NCI-H1417 treated with DMSO at 0.1 percent for 48 hours (cell line): Measurements from ENCODE around the gene MRPL21.

Experiments used
- DNase-seq: peaks from one replicate; lab custom pipeline; 2025; lab: John Stamatoyannopoulos, UW

The MRPL21 gene

GRCh38 chr11:68903288-68904247, at the start of gene MRPL21, which contains the start of gene IGHMBP2:
MRPL21 (minus strand) TSS chr11:68903832; CDS start chr11:68903810, 22 bp downstream.
IGHMBP2 (plus strand) TSS chr11:68903891; CDS start chr11:68903953, 62 bp downstream.
- DNase-seq: no peak

- DNase-seq: no peak
Measured at GRCh38 chr11:68950762-68951161, 47.1 kb upstream of the MRPL21 start.

GRCh38 chr11:68950270-68950669, 46.6 kb upstream of the MRPL21 start:
- no peak for DNase-seq

DNA sequence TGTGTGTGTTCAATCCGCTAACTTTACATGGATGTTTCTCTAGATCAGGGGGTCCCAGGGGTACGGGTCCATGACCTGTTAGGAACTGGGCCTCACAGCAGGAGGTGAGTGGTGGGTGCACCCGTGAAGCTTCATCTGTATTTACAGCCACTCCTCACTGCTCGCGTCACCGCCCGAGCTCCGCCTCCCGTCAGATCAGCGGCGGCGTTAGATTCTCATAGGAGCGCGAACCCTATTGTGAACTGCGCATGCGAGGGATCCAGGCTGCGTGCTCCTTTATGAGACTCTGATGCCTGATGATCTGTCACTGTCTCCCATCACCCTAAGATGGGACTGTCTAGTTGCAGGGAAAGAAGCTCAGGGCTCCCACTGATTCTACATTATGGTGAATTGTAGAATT, 45.3 kb upstream of the MRPL21 start:
- DNase-seq: no peak

DNA sequence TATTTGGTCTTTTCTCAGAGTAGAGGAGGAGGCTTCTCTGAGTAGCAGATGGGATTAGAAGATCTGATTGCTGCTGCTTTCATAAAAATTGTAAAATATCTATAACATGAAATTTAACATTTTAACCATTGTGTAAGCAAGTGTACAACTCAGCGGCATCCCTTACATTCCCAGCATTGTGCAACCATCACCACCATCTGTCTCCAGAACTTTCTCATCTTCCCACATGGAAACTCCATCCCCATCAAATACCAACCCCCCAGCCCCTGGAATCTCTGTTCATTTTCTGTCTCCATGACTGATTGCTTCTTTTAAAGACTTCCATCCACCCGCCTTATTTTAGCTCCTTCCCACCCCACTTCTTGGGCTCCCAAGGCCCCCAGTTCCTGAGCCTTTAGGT, 44.9 kb upstream of the MRPL21 start:
- no peak for DNase-seq

GRCh38 chr11:68947151-68947550, 43.5 kb upstream of the MRPL21 start:
- DNase-seq: no peak

- DNase-seq: no peak
Measured at GRCh38 chr11:68946416-68947090, 42.9 kb upstream of the MRPL21 start.

GRCh38 chr11:68942751-68943271, 39.2 kb upstream of the MRPL21 start:
- DNase-seq: no peak

DNA sequence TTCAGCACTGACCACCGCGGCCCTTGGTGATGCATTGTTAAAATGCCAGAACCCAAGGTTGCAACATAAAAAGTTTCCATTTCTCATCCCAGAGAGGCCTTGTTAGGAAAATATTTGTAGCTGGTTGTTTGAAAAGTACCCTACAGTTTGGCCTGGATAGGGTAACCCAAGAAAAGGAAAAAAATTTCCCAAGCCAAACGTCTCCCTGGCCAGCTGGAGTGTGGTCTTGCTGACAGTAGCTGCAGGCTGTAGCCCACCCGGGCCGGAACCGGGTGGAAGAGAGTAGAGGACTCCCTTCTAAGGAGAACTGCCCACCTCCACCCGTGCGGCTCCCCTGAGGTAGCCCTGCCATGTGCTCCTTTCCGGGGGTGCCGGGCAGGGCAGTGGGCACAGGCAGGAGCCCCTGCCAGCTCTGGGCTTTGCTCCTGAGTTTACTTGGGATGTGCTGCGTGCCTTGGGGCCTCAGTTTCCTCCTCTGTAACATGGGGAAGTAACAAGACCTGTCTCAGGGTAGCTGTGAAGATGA, 38.5 kb upstream of the MRPL21 start:
- DNase-seq: no peak

GRCh38 chr11:68941324-68942094, 37.9 kb upstream of the MRPL21 start:
- DNase-seq: no peak

GRCh38 chr11:68940651-68941323, 37.2 kb upstream of the MRPL21 start:
- no peak for DNase-seq

GRCh38 chr11:68939583-68940555, 36.2 kb upstream of the MRPL21 start:
- no peak for DNase-seq

GRCh38 chr11:68938816-68939582, 35.4 kb upstream of the MRPL21 start:
- no peak for DNase-seq

GRCh38 chr11:68938088-68938487, 34.5 kb upstream of the MRPL21 start:
- DNase-seq: no peak

DNA sequence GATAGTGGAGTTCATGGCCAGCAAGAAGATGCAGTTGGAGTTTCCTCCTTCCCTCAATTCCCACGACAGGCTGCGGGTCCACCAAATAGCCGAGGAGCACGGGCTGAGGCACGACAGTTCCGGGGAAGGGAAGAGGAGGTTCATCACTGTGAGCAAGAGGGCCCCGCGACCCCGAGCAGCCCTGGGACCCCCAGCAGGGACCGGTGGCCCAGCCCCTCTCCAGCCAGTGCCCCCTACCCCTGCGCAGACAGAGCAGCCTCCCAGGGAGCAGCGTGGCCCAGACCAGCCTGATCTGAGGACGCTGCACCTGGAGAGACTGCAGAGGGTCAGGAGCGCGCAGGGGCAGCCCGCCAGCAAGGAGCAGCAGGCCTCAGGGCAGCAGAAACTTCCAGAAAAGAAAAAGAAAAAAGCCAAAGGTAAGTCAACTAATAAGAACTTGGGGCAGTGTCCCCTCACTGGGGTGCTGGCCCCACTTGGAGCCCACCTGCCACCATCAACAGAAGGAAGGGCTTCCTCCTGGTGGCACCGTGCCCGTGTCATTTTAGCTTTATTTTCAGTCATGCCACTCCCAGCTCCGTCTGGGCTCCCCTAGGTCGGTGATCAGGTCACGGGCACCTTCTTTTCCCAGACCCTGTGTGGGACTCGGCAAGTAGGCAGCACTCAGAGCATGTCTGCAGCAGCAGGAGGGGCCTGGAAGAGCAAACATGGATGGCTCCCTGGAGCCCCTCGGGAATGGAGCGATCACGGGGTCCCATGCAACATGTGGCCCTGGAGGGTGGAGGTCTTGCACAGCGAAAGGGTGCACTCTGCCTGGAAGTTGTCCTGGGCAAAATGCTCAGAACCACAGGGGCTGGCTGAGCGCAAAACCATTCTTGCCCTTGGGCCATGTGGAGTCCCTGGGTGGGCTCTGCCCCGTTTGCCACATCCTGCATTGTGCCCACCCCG, 33.3 kb upstream of the MRPL21 start:
- no peak for DNase-seq

DNA sequence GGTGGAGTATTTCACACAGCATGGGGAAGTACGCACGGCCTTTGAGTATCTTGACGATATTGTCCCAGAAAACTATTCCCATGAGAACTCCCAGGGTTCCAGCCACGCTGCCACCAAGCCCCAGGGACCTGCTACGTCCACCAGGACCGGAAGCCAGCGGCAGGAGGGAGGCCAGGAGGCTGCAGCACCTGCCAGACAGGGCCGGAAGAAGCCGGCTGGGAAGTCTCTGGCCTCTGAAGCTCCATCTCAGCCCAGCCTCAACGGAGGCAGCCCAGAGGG, 32.7 kb upstream of the MRPL21 start:
- DNase-seq: no peak

GRCh38 chr11:68935516-68936357, 32.1 kb upstream of the MRPL21 start:
- no peak for DNase-seq
